Endothelial cell of umbilical vein (primary cell): Measurements from ENCODE around the gene ITPR2. TPM values are rescaled to one million over a fixed set of nuclear protein-coding genes. Genes with fewer than 3 reads are reported as not detected.

ENCODE experiments used
- BruUV-seq: library from RNA; stranded (reverse); fragments of 400-500 nt; replicated peaks from 2 replicates; lab custom pipeline; 2021; lab: Mats Ljungman, UMichigan
- CTCF ChIA-PET: fragments of 300-600, 350-600 bp; sonication (Branson Sonifier 250); formaldehyde crosslinking; loops from one replicate; lab custom pipeline; 2021; ENCODE audit warnings: antibody characterized with exemption, inconsistent platforms; lab: Charles Lee
- POLR2A ChIA-PET: fragments of 300-600, 350-600 bp; sonication (Branson Sonifier 250); formaldehyde crosslinking; loops from one replicate; lab custom pipeline; 2021; ENCODE audit warnings: antibody characterized with exemption, inconsistent platforms; lab: Charles Lee
- DNase-seq: peaks from one replicate; pipeline ENCODE4 v3.0.0-alpha.2; 2011; ENCODE audit warnings: low read depth, low spot score
- FAIRE-seq: peaks from 2 replicates; lab custom pipeline; 2011; peaks lifted over from hg19 to GRCh38; lab: Jason Lieb, UNC
- H2AFZ ChIP-seq: 2 replicates; pipeline ENCODE4 v1.6.0; 2012; ENCODE audit warnings: low read depth, low read length, control low read depth, inconsistent platforms
- H3K27ac ChIP-seq: 2 replicates; pipeline ENCODE4 v1.5.1; 2011; ENCODE audit warnings: low read depth, mild to moderate bottlenecking, control low read depth, low read length, moderate library complexity; ENCODE audit not compliant: insufficient read depth
- H3K27me3 ChIP-seq, 2 experiments: 2 replicates each; pipeline versions ENCODE4 v1.6.0 to v1.6.1; 2011; ENCODE audit warnings: low read length in 2 of 2, mixed read lengths in 1 of 2; ENCODE audit not compliant: control insufficient read depth in 2 of 2, insufficient read depth in 2 of 2
- H3K36me3 ChIP-seq, 2 experiments: 2 replicates in 1 of 2; 3 replicates in 1 of 2; pipeline ENCODE4 v1.5.1; 2011; ENCODE audit warnings: low read length in 2 of 2, mild to moderate bottlenecking in 1 of 2, moderate library complexity in 1 of 2; ENCODE audit not compliant: control insufficient read depth in 2 of 2, insufficient read depth in 2 of 2; ENCODE audit errors: extremely low read depth in 1 of 2
- H3K4me1 ChIP-seq: 3 replicates; pipeline ENCODE4 v1.5.1; 2011; ENCODE audit warnings: mild to moderate bottlenecking, low read length; ENCODE audit not compliant: control insufficient read depth, insufficient read depth; ENCODE audit errors: extremely low read depth
- H3K4me2 ChIP-seq: 2 replicates; pipeline ENCODE4 v1.6.1; 2011; ENCODE audit warnings: low read length, control low read depth, mixed read lengths; ENCODE audit not compliant: insufficient read depth
- H3K4me3 ChIP-seq, 3 experiments: fragments of 200-600 bp in 1 of 3; sonication (generic), shearing (Covaris generic) in 1 of 3; replicated peaks in 1 of 3; 2 replicates each; pipeline ENCODE4 v1.5.1; 2011 to 2016; ENCODE audit warnings: control low read depth in 3 of 3, low read length in 3 of 3, mild to moderate bottlenecking in 2 of 3, inconsistent platforms in 1 of 3, low read depth in 1 of 3, moderate library complexity in 1 of 3; ENCODE audit not compliant: insufficient read depth in 1 of 3
- H3K79me2 ChIP-seq: 2 replicates; pipeline ENCODE4 v1.6.0; 2012; ENCODE audit warnings: low read length, inconsistent platforms; ENCODE audit not compliant: control insufficient read depth, insufficient read depth
- H3K9ac ChIP-seq: replicated peaks from 2 replicates; pipeline ENCODE3; 2011; ENCODE audit warnings: low read length, control low read depth; ENCODE audit not compliant: insufficient read depth; ENCODE audit errors: extremely low read depth
- H3K9me1 ChIP-seq: replicated peaks from 3 replicates; pipeline ENCODE4 v1.6.0; 2011; ENCODE audit warnings: mild to moderate bottlenecking, low read length; ENCODE audit not compliant: control insufficient read depth, insufficient read depth; ENCODE audit errors: extremely low read depth
- H3K9me3 ChIP-seq: replicated peaks from 2 replicates; pipeline ENCODE4 v1.5.1; 2012; ENCODE audit warnings: low read length, inconsistent platforms; ENCODE audit not compliant: control insufficient read depth, insufficient read depth
- H4K20me1 ChIP-seq: replicated peaks from 2 replicates; pipeline ENCODE3; 2011; ENCODE audit warnings: mild to moderate bottlenecking, low read length; ENCODE audit not compliant: control insufficient read depth, insufficient read depth; ENCODE audit errors: extremely low read depth
- GATA2 ChIP-seq: IDR thresholded peaks from 2 replicates; pipeline ENCODE4 v1.7.0; 2011; ENCODE audit warnings: low read depth, mild to moderate bottlenecking, moderate library complexity, mixed read lengths, low read length; ENCODE audit not compliant: insufficient read length, insufficient read depth
- dilution Hi-C: fragments of 300-500 bp; cut with MboI; formaldehyde crosslinking; loops from one replicate; pipeline ENCODE4 v1.15.0; 2019; ENCODE audit warnings: low sequenced_read_pairs; ENCODE audit not compliant: extremely low pct_ligation_motif_present
- intact Hi-C: fragments of 100-400 bp; cut with micrococcal nuclease; formaldehyde crosslinking; loops from one replicate; pipeline ENCODE4 v1.10.0; 2022
- polyA plus RNA-seq, 4 experiments: library from polyadenylated mRNA; depleted of rRNA in 3 of 4; stranded (reverse) in 3 of 4; unstranded in 1 of 4; fragments of >200 nt; gene quantifications; 2 replicates each; pipeline versions ENCODE4 v1.2.1 to v1.2.3, GENCODE V29; 2011 to 2012; ENCODE audit warnings: missing spikeins in 1 of 4
- total RNA-seq: library from RNA; stranded (reverse); gene quantifications from 2 replicates; pipeline ENCODE4 v1.2.3, GENCODE V29; 2021
- TF ChIP-seq, protein P1 (sequence below): IDR thresholded peaks from 2 replicates; pipeline ENCODE4 v1.6.1; 2011; ENCODE audit not compliant: insufficient read depth, insufficient read length
- TF ChIP-seq, protein P2 (sequence below), 2 donors: IDR thresholded peaks; 1 replicate in 1 of 2; 2 replicates in 1 of 2; pipeline ENCODE4 v1.5.1; 2011; ENCODE audit warnings: low read length in 2 of 2, mild to moderate bottlenecking in 2 of 2, moderate library complexity in 2 of 2, control low read depth in 1 of 2, inconsistent platforms in 1 of 2, low read depth in 1 of 2; ENCODE audit not compliant: insufficient read depth in 1 of 2; ENCODE audit errors: extremely low read depth in 1 of 2

The ITPR2 gene
- total and polyA plus RNA-seq, 2 donors (not counting 3 experiments of a cell fraction or from before 2014, with no cell fraction given) = 16.2 to 86.8 TPM

- FAIRE-seq = no peak
- Histone ChIP-seq H3K9ac (no peak overlapping the region), H3K79me2 (no peaks in the 10 kb centered on the region), H3K4me3 (no peak overlapping the region), H4K20me1 (no peaks in the 10 kb centered on the region), H3K27ac (no peak overlapping the region), H3K4me1 (no peaks in the 10 kb centered on the region), H2AFZ (no peak overlapping the region), H3K36me3 (peaks cover 7 to 13% of the 10 kb centered on the region in 2 experiments), H3K9me1 (no peaks in the 10 kb centered on the region), H3K27me3 (no peaks in the 10 kb centered on the region), H3K9me3 (no peaks in the 10 kb centered on the region), H3K4me2 (no peak overlapping the region)
- ChIA-PET CTCF (interaction anchor here (0.8 to 1.1 kb wide), 2 partner anchors 8 to 280 kb away, joined by 3 to 4 read pairs; no protein-coding TSS in a partner anchor), POLR2A (no interaction called here)
- TF ChIP-seq, protein P1, sequence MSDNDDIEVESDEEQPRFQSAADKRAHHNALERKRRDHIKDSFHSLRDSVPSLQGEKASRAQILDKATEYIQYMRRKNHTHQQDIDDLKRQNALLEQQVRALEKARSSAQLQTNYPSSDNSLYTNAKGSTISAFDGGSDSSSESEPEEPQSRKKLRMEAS = no peak
- TF ChIP-seq, protein P2, sequence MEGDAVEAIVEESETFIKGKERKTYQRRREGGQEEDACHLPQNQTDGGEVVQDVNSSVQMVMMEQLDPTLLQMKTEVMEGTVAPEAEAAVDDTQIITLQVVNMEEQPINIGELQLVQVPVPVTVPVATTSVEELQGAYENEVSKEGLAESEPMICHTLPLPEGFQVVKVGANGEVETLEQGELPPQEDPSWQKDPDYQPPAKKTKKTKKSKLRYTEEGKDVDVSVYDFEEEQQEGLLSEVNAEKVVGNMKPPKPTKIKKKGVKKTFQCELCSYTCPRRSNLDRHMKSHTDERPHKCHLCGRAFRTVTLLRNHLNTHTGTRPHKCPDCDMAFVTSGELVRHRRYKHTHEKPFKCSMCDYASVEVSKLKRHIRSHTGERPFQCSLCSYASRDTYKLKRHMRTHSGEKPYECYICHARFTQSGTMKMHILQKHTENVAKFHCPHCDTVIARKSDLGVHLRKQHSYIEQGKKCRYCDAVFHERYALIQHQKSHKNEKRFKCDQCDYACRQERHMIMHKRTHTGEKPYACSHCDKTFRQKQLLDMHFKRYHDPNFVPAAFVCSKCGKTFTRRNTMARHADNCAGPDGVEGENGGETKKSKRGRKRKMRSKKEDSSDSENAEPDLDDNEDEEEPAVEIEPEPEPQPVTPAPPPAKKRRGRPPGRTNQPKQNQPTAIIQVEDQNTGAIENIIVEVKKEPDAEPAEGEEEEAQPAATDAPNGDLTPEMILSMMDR (IDR thresholded peaks at IDR 0.05; ENCODE audit: extremely low read depth in 1 of 2, insufficient read depth in 1 of 2, low read depth in 1 of 2, low read length in 2 of 2) = no peak
- BruUV-seq = no TSS peak
- dilution Hi-C loops (no loop called here), intact Hi-C loops (no loop called here)
- no peak for DNase-seq
These were observed 433.6 kb downstream of the ITPR2 start for GRCh38 chr12:26399381-26399780.

GRCh38 chr12:26396402-26396801, 436.6 kb downstream of the ITPR2 start:
- dilution Hi-C loops (no loop called here), intact Hi-C loops (no loop called here)
- TF ChIP-seq GATA2 = no peak
- TF ChIP-seq, protein P1 = no peak
- Histone ChIP-seq H3K9me3 (no peaks in the 10 kb centered on the region), H3K36me3 (peaks cover 17 to 18% of the 10 kb centered on the region in 2 experiments), H3K79me2 (no peaks in the 10 kb centered on the region), H3K4me3 (no peak overlapping the region), H3K4me1 (no peaks in the 10 kb centered on the region), H3K27me3 (no peaks in the 10 kb centered on the region), H3K4me2 (no peak overlapping the region), H3K9ac (no peak overlapping the region), H3K9me1 (no peaks in the 10 kb centered on the region), H4K20me1 (no peaks in the 10 kb centered on the region), H3K27ac (no peak overlapping the region), H2AFZ (no peak overlapping the region)
- ChIA-PET POLR2A (no interaction called here), CTCF (no interaction called here)
- no TSS peak for BruUV-seq
- DNase-seq (no peak), FAIRE-seq (no peak)
